ENCODE results near the gene CD2BP2.
"Not testable (repeated sequence)": the region's sequence is repeated elsewhere in the genome, so short reads cannot be mapped to it uniquely, and the experiment has no call there.

Gene CD2BP2

DNA sequence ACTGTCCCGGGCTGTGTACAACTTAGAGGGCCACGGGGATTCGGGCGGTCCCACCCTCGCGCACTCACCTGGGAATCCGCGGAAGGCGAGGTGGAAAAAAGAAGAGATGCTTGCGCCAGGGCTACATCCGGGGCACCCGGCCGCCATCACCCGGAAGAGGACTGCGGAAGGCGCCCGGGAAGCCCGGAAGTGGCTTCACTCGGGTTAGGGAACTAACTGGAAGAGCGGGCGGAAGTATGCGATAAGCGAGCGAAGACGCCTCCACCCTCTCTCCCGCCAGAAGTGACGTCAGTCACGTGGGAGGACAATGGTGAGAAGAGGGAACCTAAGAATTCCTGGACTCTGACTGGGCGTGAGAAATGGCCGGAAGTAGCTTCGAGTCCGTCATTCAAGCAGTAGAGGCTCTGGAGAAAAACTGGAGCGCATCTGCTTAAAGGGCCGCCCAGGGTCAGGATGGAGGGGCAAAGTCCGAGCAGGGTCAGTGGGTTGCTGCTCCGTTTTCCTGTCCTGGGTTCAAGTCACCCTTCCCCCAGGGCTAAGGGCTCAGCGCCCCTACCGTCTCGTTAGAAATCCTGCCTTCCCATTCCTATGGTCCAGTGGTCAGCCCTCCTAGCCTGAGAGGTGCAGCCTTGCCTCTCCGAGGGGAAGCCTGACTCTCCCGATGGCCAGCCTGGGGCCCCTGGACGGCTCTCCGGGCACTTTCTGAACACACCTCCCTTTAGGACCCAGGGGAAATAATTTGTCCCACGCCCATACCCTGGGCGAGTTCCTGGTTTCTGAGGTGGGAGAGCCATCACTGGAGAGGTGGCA is at the start of gene CD2BP2:
Gene CD2BP2, minus strand, starts transcription at position 165 of the 810 bp plus-strand sequence. CDS start 627 bp downstream, outside the sequence.
- H3K4me1 Mint-ChIP-seq (ENCODE audit: low read depth), result peaks cover 51% of the 10 kb centered on the region
- no peaks in the 10 kb centered on the region for H3K27me3 Mint-ChIP-seq
- H3K27ac Mint-ChIP-seq, result peak within 1 kb of the TSS; percentile 94
- peak within 1 kb of the TSS; percentile 95 for H3K4me3 Mint-ChIP-seq
- H3K9me3 Mint-ChIP-seq, result no peaks in the 10 kb centered on the region
- H3K36me3 Mint-ChIP-seq (ENCODE audit: low read depth), result peaks cover 38% of the 10 kb centered on the region

DNA sequence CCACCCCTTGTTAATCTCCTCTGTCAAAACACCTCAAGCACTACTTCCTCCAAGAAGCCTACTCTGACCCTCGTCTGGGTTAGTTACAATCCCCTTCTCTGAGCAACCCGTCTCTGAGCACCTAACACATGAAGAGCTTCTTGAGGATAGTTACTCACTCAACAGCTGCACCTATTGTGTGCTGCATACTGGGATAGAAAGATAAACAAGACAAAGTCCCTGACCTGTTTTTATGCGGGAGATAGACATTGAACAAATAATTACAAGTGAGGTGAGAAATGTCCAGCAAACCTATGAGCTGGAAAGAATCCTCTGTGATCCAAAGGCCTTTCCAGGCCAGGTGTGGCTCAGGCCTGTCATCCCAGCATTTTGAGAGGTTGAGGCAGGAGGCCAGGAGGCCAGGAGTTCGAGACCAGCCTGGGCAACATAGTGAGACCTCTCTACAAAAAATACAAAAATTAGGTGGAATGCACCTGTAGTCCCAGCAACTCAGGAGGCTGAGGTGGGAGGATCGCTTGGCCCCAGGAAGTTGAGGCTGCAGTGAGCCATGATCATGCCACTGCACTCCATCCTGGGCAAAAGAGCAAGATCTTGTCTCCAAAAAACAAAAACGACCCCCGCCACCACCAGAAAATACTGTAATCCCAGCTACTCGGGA is 46.8 kb upstream of the CD2BP2 start:
- Mint-ChIP-seq H3K27ac (peak overlapping the region; percentile 39), H3K4me3 (peak overlapping the region; percentile 31), H3K4me1 (ENCODE audit: low read depth) (peaks cover 46% of the 10 kb centered on the region), H3K9me3 (no peaks in the 10 kb centered on the region), H3K27me3 (no peaks in the 10 kb centered on the region), H3K36me3 (ENCODE audit: low read depth) (peaks cover 16% of the 10 kb centered on the region)

GRCh38 chr16:30399435-30400186 is 44.5 kb upstream of the CD2BP2 start:
- H3K9me3 Mint-ChIP-seq, result no peaks in the 10 kb centered on the region
- peak overlapping the region; percentile 93 for H3K27ac Mint-ChIP-seq
- H3K27me3 Mint-ChIP-seq, result no peaks in the 10 kb centered on the region
- H3K4me1 Mint-ChIP-seq (ENCODE audit: low read depth), result peaks cover 53% of the 10 kb centered on the region
- peak overlapping the region; percentile 86 for H3K4me3 Mint-ChIP-seq
- H3K36me3 Mint-ChIP-seq (ENCODE audit: low read depth), result peaks cover 18% of the 10 kb centered on the region

- Mint-ChIP-seq H3K9me3 (no peaks in the 10 kb centered on the region), H3K4me1 (ENCODE audit: low read depth) (peaks cover 57% of the 10 kb centered on the region), H3K36me3 (ENCODE audit: low read depth) (peaks cover 18% of the 10 kb centered on the region), H3K27me3 (no peaks in the 10 kb centered on the region), H3K4me3 (peak overlapping the region; percentile 39), H3K27ac (no peak overlapping the region)
Measured at GRCh38 chr16:30398661-30399434, 43.7 kb upstream of the CD2BP2 start.

- Mint-ChIP-seq H3K27me3 (no peaks in the 10 kb centered on the region), H3K4me1 (ENCODE audit: low read depth) (peaks cover 57% of the 10 kb centered on the region), H3K36me3 (ENCODE audit: low read depth) (peaks cover 18% of the 10 kb centered on the region), H3K4me3 (no peak overlapping the region), H3K27ac (no peak overlapping the region), H3K9me3 (no peaks in the 10 kb centered on the region)
Measured at GRCh38 chr16:30397776-30398660, 42.9 kb upstream of the CD2BP2 start.

- Mint-ChIP-seq H3K36me3 (ENCODE audit: low read depth) (peaks cover 18% of the 10 kb centered on the region), H3K9me3 (no peaks in the 10 kb centered on the region), H3K27me3 (no peaks in the 10 kb centered on the region), H3K27ac (no peak overlapping the region), H3K4me1 (ENCODE audit: low read depth) (peaks cover 57% of the 10 kb centered on the region), H3K4me3 (peak overlapping the region; percentile 98)
Measured at GRCh38 chr16:30397056-30397455, 41.9 kb upstream of the CD2BP2 start.

DNA sequence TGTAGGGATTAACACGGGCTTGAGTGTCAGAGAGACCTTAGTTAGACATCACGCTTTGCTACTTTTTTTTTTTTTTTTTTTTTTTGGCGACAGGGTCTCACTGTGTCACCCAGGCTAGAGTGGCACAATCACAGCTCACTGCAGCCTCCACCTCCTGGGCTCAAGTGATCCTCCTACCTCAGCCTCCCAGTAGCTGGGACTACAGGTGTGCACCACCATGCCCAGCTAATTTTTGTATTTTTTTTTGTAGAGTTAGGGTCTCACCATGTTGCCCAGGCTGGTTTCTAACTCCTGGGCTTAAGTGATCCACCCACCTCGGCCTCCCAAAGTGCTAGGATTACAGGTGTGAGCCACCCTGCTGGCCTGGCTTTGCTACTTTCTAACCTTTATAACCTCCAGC is 41.5 kb upstream of the CD2BP2 start:
- peaks cover 56% of the 10 kb centered on the region for H3K4me1 Mint-ChIP-seq (ENCODE audit: low read depth)
- not testable (repeated sequence) for H3K9me3 Mint-ChIP-seq, H3K27ac Mint-ChIP-seq, H3K27me3 Mint-ChIP-seq
- H3K36me3 Mint-ChIP-seq (ENCODE audit: low read depth), result peaks cover 18% of the 10 kb centered on the region
- H3K4me3 Mint-ChIP-seq, result peak overlapping the region; percentile 98

DNA sequence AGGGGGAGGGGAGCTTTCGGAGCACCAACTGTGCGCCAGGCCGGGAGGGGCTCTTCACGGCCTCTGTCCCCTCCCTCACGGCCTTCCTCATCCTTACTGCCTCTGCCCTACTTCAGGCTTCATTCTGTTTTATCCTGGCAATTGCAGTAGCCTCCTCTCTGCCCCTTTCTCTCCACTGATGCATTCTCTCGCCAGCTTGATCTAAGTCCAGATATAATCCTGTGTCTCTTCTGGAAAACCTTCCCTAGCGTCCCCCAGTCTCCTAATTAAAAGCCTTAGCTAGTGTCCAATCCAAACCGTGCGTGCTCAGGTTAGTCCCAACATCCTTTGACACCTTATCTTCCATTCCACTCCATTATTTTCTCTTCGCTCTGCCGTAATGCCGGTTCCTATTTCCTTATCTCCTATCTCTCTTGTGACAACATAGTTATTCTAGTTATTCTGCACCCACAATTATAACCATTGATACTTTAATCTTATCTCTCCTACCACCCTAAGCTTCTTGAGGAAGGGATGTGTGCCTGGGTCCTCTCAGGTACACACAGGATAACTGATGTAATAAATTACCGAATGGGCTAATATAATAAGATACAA is 41.0 kb upstream of the CD2BP2 start:
- H3K4me1 Mint-ChIP-seq (ENCODE audit: low read depth), result peaks cover 50% of the 10 kb centered on the region
- H3K27me3 Mint-ChIP-seq, result no peaks in the 10 kb centered on the region
- no peaks in the 10 kb centered on the region for H3K9me3 Mint-ChIP-seq
- peak overlapping the region; percentile 98 for H3K4me3 Mint-ChIP-seq
- H3K36me3 Mint-ChIP-seq (ENCODE audit: low read depth), result peaks cover 18% of the 10 kb centered on the region
- peak overlapping the region; percentile 67 for H3K27ac Mint-ChIP-seq

DNA sequence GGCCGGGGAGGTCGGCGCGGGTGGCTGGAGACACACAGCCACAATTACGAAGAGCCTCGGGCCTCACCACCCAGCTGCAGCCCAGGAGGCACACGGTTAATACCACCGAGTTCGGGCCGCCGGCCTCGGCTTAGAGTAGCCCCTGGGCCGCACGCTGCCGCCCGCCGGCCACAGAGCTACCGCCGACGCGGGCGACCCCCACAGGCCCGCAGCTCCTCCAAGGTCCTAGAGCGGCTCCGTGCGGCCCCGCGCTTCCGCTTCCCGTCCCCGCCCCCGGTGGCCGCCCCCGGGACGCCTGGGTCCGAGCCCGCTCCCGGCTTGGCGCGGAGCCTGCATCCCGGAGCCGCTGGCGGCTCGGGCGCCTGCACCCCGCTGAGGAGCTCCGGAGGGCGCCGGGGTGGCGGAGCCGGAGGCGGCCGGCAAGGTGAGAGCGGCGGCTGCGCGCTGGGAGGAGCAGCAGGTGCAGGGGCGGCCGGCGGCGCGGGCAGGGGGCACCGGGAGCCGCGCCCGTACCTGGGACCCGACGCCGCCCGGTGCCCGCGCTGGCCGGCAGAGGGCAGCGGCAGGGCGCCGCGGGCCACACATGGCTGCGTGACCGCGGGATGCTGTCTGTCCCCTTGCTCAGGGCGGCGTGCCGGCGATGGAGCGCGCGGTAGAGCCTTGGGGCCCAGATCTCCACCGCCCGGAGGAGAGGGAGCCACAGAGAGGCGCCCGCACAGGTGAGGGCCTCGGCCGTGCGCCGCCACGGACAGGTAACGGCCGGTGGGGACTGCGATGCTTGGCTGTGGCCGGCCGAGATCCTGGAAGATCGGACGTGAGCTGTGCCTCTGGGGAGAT is 40.3 kb upstream of the CD2BP2 start, which contains the start of gene ZNF48:
Gene ZNF48, plus strand, starts transcription at position 266 of the 837 bp plus-strand sequence. Its CDS starts 375 bp downstream, at position 641.
- H3K4me3 Mint-ChIP-seq, result peak within 1 kb of the TSS; percentile 98
- H3K9me3 Mint-ChIP-seq, result no peaks in the 10 kb centered on the region
- H3K27ac Mint-ChIP-seq, result peak within 1 kb of the TSS; percentile 86

GRCh38 chr16:30394592-30395154 is 39.6 kb upstream of the CD2BP2 start:
- H3K27me3 Mint-ChIP-seq, result no peaks in the 10 kb centered on the region
- peak overlapping the region; percentile 98 for H3K4me3 Mint-ChIP-seq
- H3K36me3 Mint-ChIP-seq (ENCODE audit: low read depth), result peaks cover 18% of the 10 kb centered on the region
- peak overlapping the region; percentile 86 for H3K27ac Mint-ChIP-seq
- H3K9me3 Mint-ChIP-seq, result no peaks in the 10 kb centered on the region
- peaks cover 37% of the 10 kb centered on the region for H3K4me1 Mint-ChIP-seq (ENCODE audit: low read depth)

More for the DNA sequence above, 40.3 kb upstream of the CD2BP2 start, which contains the start of gene ZNF48:
- peaks cover 18% of the 10 kb centered on the region for H3K36me3 Mint-ChIP-seq (ENCODE audit: low read depth)
- H3K4me1 Mint-ChIP-seq (ENCODE audit: low read depth), result peaks cover 44% of the 10 kb centered on the region
- H3K27me3 Mint-ChIP-seq, result no peaks in the 10 kb centered on the region

DNA sequence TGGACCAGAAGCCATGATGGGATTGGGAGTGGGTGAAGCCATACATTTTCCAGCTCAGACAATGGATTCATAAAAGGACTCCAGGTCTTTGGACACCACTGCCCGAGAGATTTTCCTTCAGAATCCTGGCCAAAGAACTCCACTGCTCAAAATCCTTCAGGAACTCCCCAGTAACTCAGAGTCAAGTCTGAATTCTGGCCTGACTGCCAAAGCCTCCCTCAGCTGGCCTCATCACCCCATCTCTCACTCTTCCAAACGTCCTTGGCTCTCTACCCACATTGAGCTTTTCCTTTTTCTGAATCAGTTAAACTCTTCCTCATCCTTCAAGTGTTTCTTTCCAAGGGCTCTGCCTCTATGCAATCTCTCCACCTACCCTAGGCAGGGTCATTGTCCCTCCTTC is 28.4 kb upstream of the CD2BP2 start:
- Mint-ChIP-seq H3K9me3 (no peaks in the 10 kb centered on the region), H3K36me3 (ENCODE audit: low read depth) (peaks cover 17% of the 10 kb centered on the region), H3K27me3 (no peaks in the 10 kb centered on the region), H3K4me3 (peak overlapping the region; percentile 87), H3K4me1 (ENCODE audit: low read depth) (peaks cover 46% of the 10 kb centered on the region), H3K27ac (peak overlapping the region; percentile 77)

DNA sequence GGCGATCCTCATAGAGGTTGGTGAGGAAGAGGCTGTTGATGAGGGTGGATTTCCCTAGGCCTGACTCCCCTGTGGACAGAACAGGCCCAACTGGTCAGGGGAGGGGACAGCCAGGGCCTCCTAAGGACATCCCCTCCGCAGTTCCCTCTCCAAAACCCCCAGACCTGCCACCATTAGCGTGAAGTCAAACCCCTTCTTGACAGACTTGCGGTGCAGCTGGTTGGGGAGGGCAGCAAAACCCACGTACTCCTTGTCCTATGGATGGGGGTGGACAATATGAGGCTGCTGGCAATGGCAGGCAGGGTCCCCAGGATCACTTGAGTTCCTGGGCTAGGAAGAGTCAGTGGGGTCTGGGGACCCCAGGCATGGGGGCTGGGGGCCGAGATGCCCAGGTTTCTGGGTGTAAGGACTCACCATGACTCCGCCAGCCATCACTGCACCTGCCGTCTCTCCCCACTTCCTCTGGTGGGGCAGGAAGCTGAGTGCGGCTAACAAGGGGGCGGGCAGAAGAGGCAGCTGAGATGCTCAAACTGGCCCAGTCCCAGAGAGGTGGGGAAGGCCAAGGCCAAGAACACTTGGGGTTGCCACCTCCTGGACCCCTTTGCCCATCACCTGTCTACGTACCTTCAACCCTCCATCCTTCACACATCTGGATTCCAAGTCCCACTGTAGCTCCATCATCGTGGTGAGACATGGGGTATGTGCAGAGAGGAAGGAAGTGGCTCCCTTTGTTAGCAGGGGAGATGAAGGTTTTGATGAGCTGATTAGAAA is 27.2 kb upstream of the CD2BP2 start, which contains the start of gene SEPTIN1:
Gene SEPTIN1, minus strand, starts transcription at position 451 of the 771 bp plus-strand sequence. Its CDS starts 19 bp downstream, at position 432.
- H3K27ac Mint-ChIP-seq, result peak within 1 kb of the TSS; percentile 92
- no peaks in the 10 kb centered on the region for H3K9me3 Mint-ChIP-seq
- H3K4me1 Mint-ChIP-seq (ENCODE audit: low read depth), result peaks cover 57% of the 10 kb centered on the region
- H3K36me3 Mint-ChIP-seq (ENCODE audit: low read depth), result peaks cover 19% of the 10 kb centered on the region
- H3K4me3 Mint-ChIP-seq, result peak within 1 kb of the TSS; percentile 87
- H3K27me3 Mint-ChIP-seq, result no peaks in the 10 kb centered on the region

All from stimulated activated naive CD8-positive, alpha-beta T cell treated with anti-CD3 and anti-CD28 coated beads, Interleukin-15, Interleukin-2, amounts not matched to agents 100 ng/mL and 50 ng/mL, for 24 hours (primary cell).